Hepatocyte (in vitro differentiated cells): Measurements from ENCODE around the gene KDM3B.

Experiments used
- CTCF ChIP-seq: fragments of 200-600 bp; sonication (generic); IDR thresholded peaks from 2 replicates; pipeline ENCODE4 v1.5.1; 2016; ENCODE audit warnings: antibody characterized with exemption, mild to moderate bottlenecking; ENCODE audit not compliant: poor library complexity
- EZH2 ChIP-seq: fragments of 200-600 bp; sonication (generic); IDR thresholded peaks from 2 replicates; pipeline ENCODE4 v1.6.1; 2016; ENCODE audit warnings: antibody characterized with exemption, mild to moderate bottlenecking, borderline replicate concordance

- TF ChIP-seq EZH2: no peak
- TF ChIP-seq CTCF: no peak
Observed at GRCh38 chr5:138438724-138439476, 86.4 kb downstream of the KDM3B start, which contains the start of gene REEP2.
